Stimulated activated CD8-positive, alpha-beta memory T cell treated with anti-CD3 and anti-CD28 coated beads, Interleukin-7, amount 100 ng/mL, for 24 hours (primary cell): Measurements from ENCODE around the gene CHCHD5.

Experiments
- DNase-seq: peaks from one replicate; pipeline ENCODE4 v3.0.0-alpha.2; 2020; ENCODE audit warnings: low read depth

CHCHD5 gene

GRCh38 chr2:112625474-112626114, 41.2 kb downstream of the CHCHD5 start:
- no peak for DNase-seq

GRCh38 chr2:112626604-112627059, 42.2 kb downstream of the CHCHD5 start:
- no peak for DNase-seq

- DNase-seq = no peak
Observed at GRCh38 chr2:112627060-112628040, 42.9 kb downstream of the CHCHD5 start.

- DNase-seq = no peak
Observed at GRCh38 chr2:112629224-112629623, 44.8 kb downstream of the CHCHD5 start.

DNA sequence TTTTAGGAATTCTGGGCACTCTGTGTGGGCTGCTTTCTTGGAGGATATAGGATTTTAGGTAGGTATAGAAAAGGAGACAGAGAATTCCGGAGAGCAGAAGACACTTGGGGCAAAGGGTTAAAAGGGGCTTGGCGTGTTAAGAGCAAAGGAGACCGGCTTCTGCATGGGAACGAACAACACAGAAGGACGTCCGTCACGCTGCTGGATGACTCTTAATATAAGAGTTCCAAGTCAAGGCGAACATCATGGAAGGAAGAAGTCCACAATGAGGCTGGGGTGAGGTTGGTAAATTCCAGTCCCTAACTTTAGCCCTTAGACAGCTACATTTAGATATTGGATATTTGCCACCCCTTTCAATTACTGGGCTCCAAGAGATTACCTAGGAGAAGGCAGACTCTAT, 45.4 kb downstream of the CHCHD5 start:
- no peak for DNase-seq

- no peak for DNase-seq
Observed at GRCh38 chr2:112630268-112630667, 45.9 kb downstream of the CHCHD5 start.

GRCh38 chr2:112633708-112634107, 49.3 kb downstream of the CHCHD5 start:
- DNase-seq = no peak

- DNase-seq = no peak
Observed at GRCh38 chr2:112634153-112634873, 49.9 kb downstream of the CHCHD5 start.

- DNase-seq = no peak
Observed at GRCh38 chr2:112634874-112635157, 50.4 kb downstream of the CHCHD5 start.

DNA sequence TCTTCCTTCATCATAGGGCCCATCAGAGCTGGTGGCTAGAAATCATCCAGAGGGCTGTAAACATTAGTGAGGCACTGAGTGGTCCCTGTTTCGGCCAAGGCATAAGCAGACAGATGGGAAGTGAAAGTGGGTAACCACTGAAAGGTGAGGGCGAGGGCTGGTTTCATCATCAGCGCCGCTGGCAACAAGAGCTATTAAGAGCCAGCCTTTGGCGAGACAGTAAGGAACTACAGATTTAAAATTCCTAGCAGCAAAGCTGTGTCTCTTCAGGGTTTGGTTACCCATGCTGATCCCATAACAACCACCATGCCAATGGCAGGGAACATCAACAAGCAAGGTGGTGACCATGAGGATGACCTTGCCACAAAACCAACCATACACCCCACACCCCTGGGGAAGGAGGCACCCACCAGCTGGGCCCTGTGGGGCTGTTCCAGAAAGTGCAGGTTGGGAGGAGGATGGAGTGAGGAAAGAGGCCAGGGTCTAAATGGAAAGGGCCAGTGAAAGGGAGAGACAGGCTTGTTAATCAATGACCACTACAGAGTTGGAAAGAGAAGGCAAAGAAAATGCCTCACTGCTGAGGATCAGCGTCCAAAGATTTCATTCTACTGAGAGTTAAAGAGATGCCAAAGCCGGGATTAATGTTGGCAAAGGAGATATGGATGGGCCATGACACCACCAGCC, 52.3 kb downstream of the CHCHD5 start:
- no peak for DNase-seq

DNA sequence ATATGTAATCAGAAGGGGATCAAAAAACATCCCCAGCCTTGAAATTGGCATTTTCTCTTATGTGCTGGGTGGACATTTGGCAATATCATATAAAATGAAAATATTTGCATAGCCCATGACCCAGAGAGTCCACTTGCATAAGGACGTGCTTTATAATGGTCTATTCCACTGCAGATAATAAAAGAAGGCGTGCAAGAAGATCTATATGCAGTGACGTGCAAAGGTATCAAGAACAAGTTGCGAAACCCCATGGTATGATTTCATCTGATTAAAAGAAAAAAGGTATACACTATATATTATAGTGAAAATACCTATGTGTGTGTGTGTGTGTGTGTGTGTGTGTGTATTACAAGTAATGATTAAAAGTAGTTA, 52.9 kb downstream of the CHCHD5 start:
- no peak for DNase-seq
